ENCODE results near the gene NTRK3.

GRCh38 chr15:87986776-87987175, 269.8 kb downstream of the NTRK3 start:
- TF ChIP-seq BHLHE40 (IDR thresholded peaks at IDR 0.05; ENCODE audit: borderline replicate concordance) (no peak), ARNT (IDR thresholded peaks at IDR 0.05) (no peak), SUZ12 (IDR thresholded peaks at IDR 0.05) (no peak)

Data from HEK293T (cell line).